GM19467 (cell line): ENCODE measurements around the gene NQO2.
"Not testable (repeated sequence)": the region's sequence is repeated elsewhere in the genome, so short reads cannot be mapped to it uniquely, and the experiment has no call there.

Source experiments
- ATAC-seq: cut with Tn5 transposase; IDR thresholded peaks from one replicate; pipeline ENCODE4 v1.9.1; 2021; ENCODE audit warnings: mild to moderate bottlenecking, moderate library complexity; ENCODE audit not compliant: unreplicated experiment

The NQO2 gene

GRCh38 chr6:2970034-2970685 lies 29.5 kb upstream of the NQO2 start:
- ATAC-seq = no peak

- no peak for ATAC-seq
Observed at GRCh38 chr6:2970753-2971419, 28.8 kb upstream of the NQO2 start.

GRCh38 chr6:2971420-2972218 lies 28.1 kb upstream of the NQO2 start, which contains the start of gene SERPINB6:
SERPINB6 (minus strand) TSS chr6:2971567; CDS start chr6:2959332, 12,235 bp downstream.
- ATAC-seq = no peak

DNA sequence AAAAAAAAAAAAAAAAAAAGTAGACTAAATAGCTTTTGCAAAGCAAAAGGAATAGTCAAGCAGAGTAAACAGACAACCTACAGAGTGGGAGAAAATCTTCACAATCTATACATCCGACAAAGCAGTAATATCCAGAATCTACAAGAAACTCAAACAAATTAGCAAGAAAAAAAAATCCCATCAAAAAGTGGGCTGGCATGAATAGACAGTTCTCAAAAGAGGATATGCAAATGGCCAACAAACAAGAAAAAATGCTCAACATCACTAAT lies 27.5 kb upstream of the NQO2 start:
- not testable (repeated sequence) for ATAC-seq

DNA sequence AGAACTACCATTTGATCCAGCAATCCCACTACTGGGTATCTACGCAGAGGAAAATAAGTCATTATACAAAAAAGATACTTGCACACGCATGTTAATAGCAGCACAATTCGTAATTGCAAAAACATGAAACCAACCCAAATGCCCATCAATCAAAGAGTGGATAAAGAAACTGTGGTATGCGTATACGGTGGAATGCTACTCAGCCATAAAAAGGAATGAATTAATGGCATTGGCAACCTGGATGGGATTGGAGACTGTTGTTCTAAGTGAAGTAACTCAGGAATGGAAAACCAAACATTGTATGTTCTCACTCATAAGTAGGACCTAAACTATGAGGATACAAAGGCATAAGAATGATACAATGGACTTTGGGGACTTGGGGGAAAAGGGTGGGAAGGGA lies 27.0 kb upstream of the NQO2 start:
- not testable (repeated sequence) for ATAC-seq

DNA sequence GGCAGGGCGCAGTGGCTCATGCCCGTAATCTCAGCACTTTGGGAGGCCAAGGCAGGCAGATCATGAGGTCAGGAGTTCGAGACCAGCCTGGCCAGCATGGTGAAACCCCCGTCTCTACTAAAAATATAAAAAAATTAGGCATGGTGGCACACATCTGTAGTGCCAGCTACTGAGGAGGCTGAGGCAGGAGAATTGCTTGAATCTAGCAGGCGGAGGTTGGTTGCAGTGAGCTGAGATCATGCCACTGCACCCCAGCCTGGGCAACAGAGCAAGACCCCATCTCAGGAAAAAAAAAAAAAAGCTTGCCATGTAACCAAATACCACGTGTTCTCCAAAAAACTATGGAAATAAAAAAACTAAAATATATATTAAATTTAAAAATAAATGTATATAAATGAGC lies 26.5 kb upstream of the NQO2 start:
- not testable (repeated sequence) for ATAC-seq

- no peak for ATAC-seq
Observed at GRCh38 chr6:2973676-2974075, 26.0 kb upstream of the NQO2 start.

DNA sequence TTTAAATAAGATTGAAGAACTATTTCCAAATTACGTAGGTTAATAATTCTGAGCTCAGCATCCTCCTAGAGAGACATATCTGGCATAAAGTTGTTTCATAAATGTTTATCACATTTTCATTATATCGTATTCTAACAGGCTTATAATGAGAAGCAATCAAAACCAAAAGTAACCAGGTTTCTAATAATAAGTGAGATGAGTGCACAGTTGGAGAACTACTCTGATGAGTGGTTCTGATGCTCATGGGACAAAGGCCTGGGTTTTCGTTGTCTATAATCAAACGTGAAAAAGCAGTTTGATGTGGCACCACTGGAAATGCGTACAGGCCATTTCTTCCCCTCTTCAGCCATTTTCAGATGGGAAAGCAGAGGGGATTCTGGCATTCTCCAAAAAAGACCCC lies 23.6 kb upstream of the NQO2 start:
- no peak for ATAC-seq

- no peak for ATAC-seq
Observed at GRCh38 chr6:2976571-2977085, 23.1 kb upstream of the NQO2 start.

DNA sequence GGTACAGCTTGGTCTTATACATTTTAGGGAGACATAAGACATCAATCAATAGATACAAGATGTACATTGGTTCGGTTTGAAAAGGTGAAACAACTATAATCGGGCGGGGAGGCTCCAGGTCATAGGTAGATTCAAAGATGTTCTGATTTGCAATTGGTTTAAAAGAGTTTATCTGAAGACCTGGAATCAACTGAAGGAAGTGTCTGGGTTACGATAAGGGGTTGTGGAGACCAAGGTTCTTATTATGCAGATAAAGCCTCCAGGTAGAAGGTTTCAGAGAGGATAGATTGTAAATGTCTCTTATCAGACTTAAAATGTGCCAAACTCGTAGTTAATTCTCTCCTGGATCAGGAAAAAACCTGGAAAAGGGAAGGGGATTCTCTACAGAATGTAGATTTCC lies 22.4 kb upstream of the NQO2 start:
- no peak for ATAC-seq

DNA sequence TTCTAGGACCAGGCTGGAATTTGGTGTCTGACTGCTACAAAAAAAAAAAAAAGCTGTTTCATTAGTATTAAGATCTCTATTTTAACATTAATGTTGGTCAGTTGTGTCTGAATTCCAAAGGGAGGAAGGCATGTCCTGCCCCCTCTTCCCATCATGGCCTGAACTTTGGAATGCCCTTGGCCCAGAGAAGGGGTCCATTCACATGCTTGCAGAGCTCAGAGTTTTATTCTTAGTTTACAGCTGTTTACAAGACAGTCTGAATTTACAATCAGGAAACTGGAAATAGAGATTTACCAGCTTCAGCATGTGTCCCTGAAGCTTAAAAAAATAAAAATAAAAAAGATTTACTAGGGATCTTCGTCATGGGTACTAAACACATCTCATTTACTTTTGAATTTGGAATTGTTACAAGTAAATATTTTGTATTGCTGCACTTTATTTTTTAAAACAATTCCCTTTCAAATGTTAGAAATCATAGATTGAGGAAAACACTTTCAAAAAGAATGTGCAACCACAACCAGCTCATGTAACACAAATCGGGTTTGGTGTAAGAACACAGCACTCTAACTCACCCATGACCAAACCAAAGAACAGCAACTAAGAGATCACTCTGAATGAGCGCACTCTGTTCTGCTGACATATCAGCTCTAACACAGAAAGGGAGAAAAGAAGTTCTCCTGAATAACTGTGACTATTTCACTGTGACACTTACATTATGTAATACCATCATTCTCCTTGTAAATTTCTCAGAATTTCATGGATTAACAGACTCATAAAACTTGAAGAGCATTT lies 21.7 kb upstream of the NQO2 start:
- ATAC-seq = no peak

GRCh38 chr6:2978923-2979322 lies 20.8 kb upstream of the NQO2 start:
- no peak for ATAC-seq

- no peak for ATAC-seq
Observed at GRCh38 chr6:2979819-2980464, 19.8 kb upstream of the NQO2 start.

GRCh38 chr6:2980465-2980855 lies 19.2 kb upstream of the NQO2 start:
- ATAC-seq = no peak

- ATAC-seq = no peak
Observed at GRCh38 chr6:2982426-2983117, 17.1 kb upstream of the NQO2 start.

- no peak for ATAC-seq
Observed at GRCh38 chr6:2984738-2985406, 14.8 kb upstream of the NQO2 start.

DNA sequence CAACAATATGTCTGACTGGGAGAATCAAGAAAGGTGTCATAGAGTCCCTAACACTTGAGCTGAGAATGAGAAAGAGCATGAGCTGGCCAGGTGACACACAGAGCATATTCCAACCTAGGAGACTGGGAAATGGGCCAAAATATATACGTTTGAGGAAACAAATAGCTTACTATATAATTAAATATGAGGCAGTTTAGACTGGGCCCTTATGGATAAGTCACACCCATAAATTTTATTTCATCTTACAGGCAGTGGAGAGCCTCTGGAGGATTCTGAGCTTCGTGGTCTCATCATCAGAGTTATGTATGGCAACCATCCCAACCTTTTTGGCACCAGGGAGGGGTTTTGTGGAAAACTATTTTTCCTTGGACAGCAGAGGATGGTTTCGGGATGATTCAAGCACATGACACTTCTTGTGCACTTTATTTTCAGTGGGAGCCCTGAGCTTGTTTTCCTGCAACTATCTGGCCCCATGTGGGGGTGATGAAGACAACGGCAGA lies 12.9 kb upstream of the NQO2 start:
- ATAC-seq = no peak

DNA sequence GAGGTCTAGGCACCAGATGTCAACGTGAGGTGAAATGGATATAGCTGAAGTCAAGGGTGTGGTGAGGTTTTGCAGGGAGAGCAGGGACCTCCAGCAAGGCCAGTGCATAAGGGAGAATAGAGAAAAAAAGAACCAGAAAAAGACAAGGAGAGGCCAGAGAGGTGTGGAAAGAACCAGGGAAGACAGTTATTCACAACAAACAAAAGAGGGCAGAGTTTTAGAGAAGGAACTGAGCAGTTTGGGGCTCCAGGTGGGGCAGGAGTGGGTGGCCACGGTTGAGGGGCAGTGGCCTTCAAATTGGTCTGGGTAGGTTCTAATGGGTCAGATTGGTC lies 11.6 kb upstream of the NQO2 start:
- no peak for ATAC-seq
